Prostate gland (tissue), 2 donors: ENCODE data around the gene ANKRD39. TPM values are rescaled to one million over a fixed set of nuclear protein-coding genes. Genes with fewer than 3 reads are reported as not detected.

Experiments used
- DNase-seq: peaks from one replicate; pipeline ENCODE4 v3.0.0-alpha.2; 2019; ENCODE audit warnings: low spot score
- H3K27ac ChIP-seq, 2 donors: fragments of 200-600 bp; sonication (generic); 2 replicates each; pipeline ENCODE4 v1.5.1; 2017 to 2019
- H3K27me3 ChIP-seq: fragments of 200-600 bp; sonication (generic); replicated peaks from 2 replicates; pipeline ENCODE4 v1.5.1; 2019; ENCODE audit not compliant: insufficient read depth
- H3K36me3 ChIP-seq, 2 donors: fragments of 200-600 bp; sonication (generic); 1 replicate in 1 of 2; 2 replicates in 1 of 2; pipeline versions ENCODE4 v1.5.1 to v1.8.1; 2017 to 2019
- H3K4me1 ChIP-seq: fragments of 200-600 bp; sonication (generic); replicated peaks from 2 replicates; pipeline ENCODE4 v1.5.1; 2019
- H3K4me3 ChIP-seq, 2 donors: fragments of 200-600 bp; sonication (generic); 2 replicates each; pipeline ENCODE4 v1.5.1; 2017 to 2019
- H3K9me3 ChIP-seq: fragments of 200-600 bp; sonication (generic); 2 replicates; pipeline ENCODE4 v1.5.1; 2017
- CTCF ChIP-seq, 4 experiments: fragments of 200-600 bp in 2 of 4; fragments of 450-650 bp in 2 of 4; sonication (generic) in 2 of 4; IDR thresholded peaks; 1 replicate in 3 of 4; 2 replicates in 1 of 4; pipeline ENCODE4 v1.5.1; 2016 to 2019; ENCODE audit warnings: antibody characterized with exemption in 4 of 4, mild to moderate bottlenecking in 2 of 4, moderate library complexity in 2 of 4
- POLR2A ChIP-seq: fragments of 450-650 bp; IDR thresholded peaks from one replicate; pipeline ENCODE4 v1.6.1; 2016; ENCODE audit warnings: antibody characterized with exemption, mild to moderate bottlenecking
- POLR2AphosphoS5 ChIP-seq: sonication (generic); formaldehyde crosslinking; IDR thresholded peaks from one replicate; pipeline ENCODE4 v1.6.1; 2017; ENCODE audit warnings: antibody characterized with exemption
- WGBS: methylation state at CpG from one replicate; pipeline ENCODE4 v1.1.5; 2018; 5-methylcytosine and 5-hydroxymethylcytosine counted together
- intact Hi-C: fragments of 100-400 bp; cut with DNase I; formaldehyde crosslinking; loops from one replicate; pipeline ENCODE4 v1.14.2; 2022
- total RNA-seq, 2 donors: library from RNA; depleted of rRNA; stranded (reverse); fragments of >200 nt; gene quantifications; one replicate each; pipeline ENCODE4 v1.1.0, GENCODE V29; 2016

The ANKRD39 gene
- total RNA-seq, 2 donors from 2014 or later = 21.2 to 38.7 TPM

GRCh38 chr2:96895746-96896651, 38.2 kb upstream of the ANKRD39 start:
- Histone ChIP-seq H3K4me1 (no peaks in the 10 kb centered on the region), H3K4me3 (no peak overlapping the region), H3K36me3 (no peaks in the 10 kb centered on the region), H3K27ac (peak overlapping the region in 1 of 2 donors; percentile 10), H3K27me3 (no peaks in the 10 kb centered on the region), H3K9me3 (no peaks in the 10 kb centered on the region)
- TF ChIP-seq POLR2AphosphoS5 = no peak
- TF ChIP-seq POLR2A = no peak
- no peak for TF ChIP-seq CTCF (IDR thresholded peaks at IDR 0.05)
- 36% methylated on average over 18 of the region's 18 CpGs for WGBS
- DNase-seq = no peak
- intact Hi-C loops = no loop called here

GRCh38 chr2:96895032-96895745, 37.4 kb upstream of the ANKRD39 start:
- H3K4me3 ChIP-seq = no peak overlapping the region
- H3K27ac ChIP-seq = peak overlapping the region in 1 of 2 donors; percentile 10
- H3K9me3 ChIP-seq = no peaks in the 10 kb centered on the region
- H3K4me1 ChIP-seq = no peaks in the 10 kb centered on the region
- intact Hi-C loops = no loop called here
- DNase-seq = no peak
- H3K27me3 ChIP-seq = no peaks in the 10 kb centered on the region
- TF ChIP-seq POLR2AphosphoS5 (no peak), CTCF (IDR thresholded peaks at IDR 0.05) (no peak)
- 71% methylated on average over 10 of the region's 10 CpGs for WGBS
- H3K36me3 ChIP-seq = no peaks in the 10 kb centered on the region

GRCh38 chr2:96894151-96894531, 36.3 kb upstream of the ANKRD39 start:
- 89% methylated on average over 3 of the region's 3 CpGs for WGBS
- Histone ChIP-seq H3K27ac (no peak overlapping the region), H3K4me1 (no peaks in the 10 kb centered on the region), H3K27me3 (no peaks in the 10 kb centered on the region), H3K36me3 (no peaks in the 10 kb centered on the region), H3K4me3 (no peak overlapping the region), H3K9me3 (no peaks in the 10 kb centered on the region)
- intact Hi-C loops = no loop called here
- DNase-seq = no peak
- TF ChIP-seq POLR2A (no peak), POLR2AphosphoS5 (no peak), CTCF (IDR thresholded peaks at IDR 0.05) (no peak)

- DNase-seq = no peak
- no peaks in the 10 kb centered on the region for H3K27me3 ChIP-seq
- peaks cover 5% of the 10 kb centered on the region for H3K4me1 ChIP-seq
- TF ChIP-seq POLR2AphosphoS5 (no peak), POLR2A (no peak), CTCF (IDR thresholded peaks at IDR 0.05) (no peak)
- no peak overlapping the region for H3K27ac ChIP-seq
- 87% methylated on average over 16 of the region's 16 CpGs for WGBS
- H3K4me3 ChIP-seq = no peak overlapping the region
- H3K36me3 ChIP-seq = no peaks in the 10 kb centered on the region
- no peaks in the 10 kb centered on the region for H3K9me3 ChIP-seq
- intact Hi-C loops = no loop called here
Measured at GRCh38 chr2:96893289-96894150, 35.7 kb upstream of the ANKRD39 start.
